ENCODE data around the gene RSU1. TPM values are rescaled to one million over a fixed set of nuclear protein-coding genes. Genes with fewer than 3 reads are reported as not detected.

The RSU1 gene
- polyA plus RNA-seq, 3 donors = 45.7 to 111 (median 100) TPM

DNA sequence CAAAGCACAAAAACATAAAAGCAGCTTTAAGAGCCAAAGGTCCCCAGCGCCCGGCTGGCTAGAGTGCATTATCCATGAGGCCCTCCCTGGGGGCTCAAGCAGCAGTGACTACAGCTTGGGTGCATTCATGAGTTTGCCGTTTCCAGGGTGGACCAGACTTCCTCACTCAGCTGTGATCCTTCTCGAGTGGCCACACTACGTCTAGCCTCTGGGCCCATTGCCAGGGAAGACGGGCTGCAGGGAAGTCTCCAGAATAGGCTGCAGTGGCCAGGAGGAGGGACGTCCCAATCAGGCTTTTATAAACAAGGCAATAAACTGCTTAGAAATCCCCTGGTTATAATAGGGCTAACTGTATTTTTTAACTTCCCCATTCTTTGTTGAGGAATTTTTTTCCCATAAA, 206.2 kb downstream of the RSU1 start:
- TF ChIP-seq, protein P1, sequence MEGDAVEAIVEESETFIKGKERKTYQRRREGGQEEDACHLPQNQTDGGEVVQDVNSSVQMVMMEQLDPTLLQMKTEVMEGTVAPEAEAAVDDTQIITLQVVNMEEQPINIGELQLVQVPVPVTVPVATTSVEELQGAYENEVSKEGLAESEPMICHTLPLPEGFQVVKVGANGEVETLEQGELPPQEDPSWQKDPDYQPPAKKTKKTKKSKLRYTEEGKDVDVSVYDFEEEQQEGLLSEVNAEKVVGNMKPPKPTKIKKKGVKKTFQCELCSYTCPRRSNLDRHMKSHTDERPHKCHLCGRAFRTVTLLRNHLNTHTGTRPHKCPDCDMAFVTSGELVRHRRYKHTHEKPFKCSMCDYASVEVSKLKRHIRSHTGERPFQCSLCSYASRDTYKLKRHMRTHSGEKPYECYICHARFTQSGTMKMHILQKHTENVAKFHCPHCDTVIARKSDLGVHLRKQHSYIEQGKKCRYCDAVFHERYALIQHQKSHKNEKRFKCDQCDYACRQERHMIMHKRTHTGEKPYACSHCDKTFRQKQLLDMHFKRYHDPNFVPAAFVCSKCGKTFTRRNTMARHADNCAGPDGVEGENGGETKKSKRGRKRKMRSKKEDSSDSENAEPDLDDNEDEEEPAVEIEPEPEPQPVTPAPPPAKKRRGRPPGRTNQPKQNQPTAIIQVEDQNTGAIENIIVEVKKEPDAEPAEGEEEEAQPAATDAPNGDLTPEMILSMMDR (IDR thresholded peaks at IDR 0.05) = no peak
- Histone ChIP-seq H3K4me1 (ENCODE audit: control insufficient read depth in 1 of 2, insufficient read depth in 2 of 2, low read length in 2 of 2) (no peaks in the 10 kb centered on the region), H3K9me3 (replicated peaks in 1 of 2; ENCODE audit: control insufficient read depth in 1 of 2, insufficient read depth in 1 of 2, low read length in 2 of 2) (no peaks in the 10 kb centered on the region), H3K9ac (ENCODE audit: insufficient read depth, low read length, poor library complexity, severe bottlenecking) (no peak overlapping the region), H2AFZ (ENCODE audit: insufficient read depth, low read depth, low read length, poor library complexity, severe bottlenecking) (no peak overlapping the region), H3K27me3 (ENCODE audit: control insufficient read depth in 2 of 2, insufficient read depth in 2 of 2, low read length in 2 of 2) (no peaks in the 10 kb centered on the region), H3K27ac (ENCODE audit: low read depth in 1 of 2, low read length in 2 of 2) (no peak overlapping the region), H3K36me3 (replicated peaks in 1 of 2; ENCODE audit: control insufficient read depth in 1 of 2, insufficient read depth in 2 of 2, low read length in 2 of 2) (no peaks in the 10 kb centered on the region), H3K79me2 (ENCODE audit: insufficient read depth, low read length) (no peaks in the 10 kb centered on the region), H3K4me2 (replicated peaks; ENCODE audit: extremely low read depth, low read length, poor library complexity, severe bottlenecking) (no peak overlapping the region), H3K4me3 (replicated peaks in 1 of 3; ENCODE audit: low read depth in 2 of 3, low read length in 3 of 3) (no peak overlapping the region), H4K20me1 (ENCODE audit: insufficient read depth, low read length) (no peaks in the 10 kb centered on the region)
- no peak overlapping the region for H3K4me3 Mint-ChIP-seq
- no peak overlapping the region for H3K27ac Mint-ChIP-seq
- DNase-seq = no peak
- WGBS (ENCODE audit: insufficient coverage) = 72% methylated on average over 6 of the region's 7 CpGs
- peaks cover 0 to 3% of the 10 kb centered on the region in 2 donors for H3K36me3 Mint-ChIP-seq
- peaks cover 0 to 2% (median 1%) of the 10 kb centered on the region in 3 donors for H3K27me3 Mint-ChIP-seq (ENCODE audit: low read depth in 3 of 3)
- H3K4me1 Mint-ChIP-seq = no peaks in the 10 kb centered on the region
- intact Hi-C loops (cut with micrococcal nuclease) = no loop called here
- H3K9me3 Mint-ChIP-seq = peaks cover 5 to 12% (median 8%) of the 10 kb centered on the region in 7 donors

DNA sequence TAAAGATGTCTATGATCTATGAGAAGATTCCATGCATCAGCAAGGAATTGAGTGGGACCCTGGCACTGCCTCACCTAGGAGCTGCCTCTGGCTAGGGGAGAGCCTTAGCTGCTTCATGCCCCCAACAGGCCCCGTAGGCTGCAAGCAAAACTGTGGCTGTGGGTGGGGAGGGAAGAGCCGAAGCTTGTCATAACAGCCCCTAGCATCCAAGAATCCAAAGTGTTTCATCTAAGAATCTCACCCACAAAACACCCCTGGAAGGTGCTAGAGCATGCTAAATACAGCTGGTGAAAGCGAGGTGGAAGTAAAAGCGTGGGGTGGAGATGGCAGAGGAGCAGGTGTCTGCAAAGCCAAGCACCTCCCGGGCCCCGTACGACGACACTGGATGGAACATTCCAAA, 208.0 kb downstream of the RSU1 start:
- TF ChIP-seq, protein P1 (IDR thresholded peaks at IDR 0.05) = no peak
- 98% methylated on average over 4 of the region's 8 CpGs for WGBS (ENCODE audit: insufficient coverage)
- no peak overlapping the region for H3K4me3 Mint-ChIP-seq

More for the DNA sequence above, 208.0 kb downstream of the RSU1 start:
- Mint-ChIP-seq H3K9me3 (peaks cover 0 to 3% (median 0%) of the 10 kb centered on the region in 7 donors), H3K27me3 (ENCODE audit: low read depth in 3 of 3) (peaks cover 0 to 2% (median 0%) of the 10 kb centered on the region in 3 donors), H3K4me1 (no peaks in the 10 kb centered on the region), H3K36me3 (peaks cover 3% of the 10 kb centered on the region in 2 donors), H3K27ac (no peak overlapping the region)
- Histone ChIP-seq H3K79me2 (ENCODE audit: insufficient read depth, low read length) (no peaks in the 10 kb centered on the region), H2AFZ (ENCODE audit: insufficient read depth, low read depth, low read length, poor library complexity, severe bottlenecking) (no peak overlapping the region), H3K27me3 (ENCODE audit: control insufficient read depth in 2 of 2, insufficient read depth in 2 of 2, low read length in 2 of 2) (no peaks in the 10 kb centered on the region), H4K20me1 (ENCODE audit: insufficient read depth, low read length) (no peaks in the 10 kb centered on the region), H3K9me3 (replicated peaks in 1 of 2; ENCODE audit: control insufficient read depth in 1 of 2, insufficient read depth in 1 of 2, low read length in 2 of 2) (no peaks in the 10 kb centered on the region), H3K4me2 (replicated peaks; ENCODE audit: extremely low read depth, low read length, poor library complexity, severe bottlenecking) (no peak overlapping the region), H3K4me1 (ENCODE audit: control insufficient read depth in 1 of 2, insufficient read depth in 2 of 2, low read length in 2 of 2) (no peaks in the 10 kb centered on the region), H3K36me3 (replicated peaks in 1 of 2; ENCODE audit: control insufficient read depth in 1 of 2, insufficient read depth in 2 of 2, low read length in 2 of 2) (no peaks in the 10 kb centered on the region), H3K27ac (ENCODE audit: low read depth in 1 of 2, low read length in 2 of 2) (no peak overlapping the region), H3K9ac (ENCODE audit: insufficient read depth, low read length, poor library complexity, severe bottlenecking) (no peak overlapping the region), H3K4me3 (replicated peaks in 1 of 3; ENCODE audit: low read depth in 2 of 3, low read length in 3 of 3) (no peak overlapping the region)
- DNase-seq = no peak
- intact Hi-C loops (cut with micrococcal nuclease) = no loop called here
